Osteoblast (primary cell): ENCODE measurements around the gene WTIP. TPM values are rescaled to one million over a fixed set of nuclear protein-coding genes. Genes with fewer than 3 reads are reported as not detected.

Experiments used
- DNase-seq: peaks from one replicate; pipeline ENCODE4 v3.0.0; 2011; ENCODE audit warnings: low spot score, mixed read lengths; ENCODE audit not compliant: insufficient read length; ENCODE audit errors: missing footprints
- H2AFZ ChIP-seq: 2 replicates; pipeline ENCODE4 v1.6.0; 2011; ENCODE audit warnings: mild to moderate bottlenecking, low read length
- H3K27ac ChIP-seq: 2 replicates; pipeline ENCODE4 v1.5.1; 2011; ENCODE audit warnings: mild to moderate bottlenecking, low read depth, low read length, moderate library complexity
- H3K27me3 ChIP-seq: 2 replicates; pipeline ENCODE4 v1.6.0; 2012; ENCODE audit warnings: mild to moderate bottlenecking, control low read depth, inconsistent platforms, low read length, moderate library complexity; ENCODE audit not compliant: insufficient read depth
- H3K36me3 ChIP-seq: 2 replicates; pipeline ENCODE4 v1.5.1; 2011; ENCODE audit warnings: mild to moderate bottlenecking, low read length, control low read depth, moderate library complexity; ENCODE audit not compliant: insufficient read depth
- H3K4me1 ChIP-seq: 2 replicates; pipeline ENCODE4 v1.5.1; 2011; ENCODE audit warnings: mild to moderate bottlenecking, low read length, control low read depth, moderate library complexity; ENCODE audit not compliant: insufficient read depth
- H3K4me2 ChIP-seq: 2 replicates; pipeline ENCODE4 v1.6.0; 2011; ENCODE audit warnings: mild to moderate bottlenecking, low read length; ENCODE audit not compliant: insufficient read depth
- H3K4me3 ChIP-seq: fragments of 200-600 bp; sonication (generic); 3 replicates; pipeline ENCODE4 v1.5.1; 2012; ENCODE audit warnings: mild to moderate bottlenecking, low read length, inconsistent platforms; ENCODE audit not compliant: insufficient read depth
- H3K79me2 ChIP-seq: 2 replicates; pipeline ENCODE4 v1.6.0; 2012; ENCODE audit warnings: mild to moderate bottlenecking, low read length, control low read depth, inconsistent platforms; ENCODE audit not compliant: insufficient read depth
- H3K9me3 ChIP-seq: 2 replicates; pipeline ENCODE4 v1.5.1; 2011; ENCODE audit warnings: low read depth, low read length, control low read depth
- H4K20me1 ChIP-seq: 2 replicates; pipeline ENCODE4 v1.6.0; 2012; ENCODE audit warnings: mild to moderate bottlenecking, low read length, control low read depth; ENCODE audit not compliant: insufficient read depth
- total RNA-seq: library from RNA; depleted of rRNA; stranded (reverse); fragments of >200 nt; gene quantifications from 2 replicates; pipeline ENCODE4 v1.2.3, GENCODE V29; 2012
- TF ChIP-seq, protein P1 (sequence below): IDR thresholded peaks from 2 replicates; pipeline ENCODE4 v1.5.1; 2011; ENCODE audit warnings: mild to moderate bottlenecking, low read depth, low read length, moderate library complexity; ENCODE audit errors: extremely low read depth

The WTIP gene
- total RNA-seq, 1 donor, result 38.7 TPM

DNA sequence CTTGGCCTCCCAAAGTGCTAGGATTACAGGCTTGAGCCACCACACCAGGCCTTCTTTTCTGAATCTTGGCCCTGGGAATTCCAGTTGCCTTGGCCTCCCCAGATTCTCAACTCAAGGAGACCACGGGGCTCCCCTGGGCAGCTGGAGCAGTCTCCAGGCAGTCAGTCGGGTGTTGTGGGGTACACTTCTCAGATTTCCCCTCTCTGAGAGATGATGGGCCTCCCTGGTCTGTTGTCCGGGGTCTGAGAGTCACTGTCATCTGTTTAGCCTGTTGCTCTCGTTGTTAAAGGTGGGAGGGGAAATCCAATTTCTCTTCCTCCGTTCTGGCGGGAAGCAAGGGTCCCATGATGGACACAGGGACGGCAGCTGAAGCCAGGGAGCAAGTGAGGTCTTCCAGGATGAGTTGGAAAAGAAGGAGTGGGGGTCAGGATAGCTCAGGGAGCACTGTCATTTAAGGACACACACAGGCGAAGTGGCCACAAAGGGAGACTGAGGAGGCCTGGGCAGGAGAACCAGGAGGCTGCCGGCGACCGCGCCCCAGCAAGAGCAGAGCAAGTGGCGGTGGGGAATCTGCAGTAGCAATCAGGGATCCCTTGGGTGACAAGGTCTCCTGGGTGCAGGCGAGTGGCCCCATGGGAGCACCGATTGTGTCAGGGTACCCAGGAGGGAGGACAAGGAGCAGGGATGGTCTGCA, 15.7 kb downstream of the WTIP start:
- TF ChIP-seq, protein P1, sequence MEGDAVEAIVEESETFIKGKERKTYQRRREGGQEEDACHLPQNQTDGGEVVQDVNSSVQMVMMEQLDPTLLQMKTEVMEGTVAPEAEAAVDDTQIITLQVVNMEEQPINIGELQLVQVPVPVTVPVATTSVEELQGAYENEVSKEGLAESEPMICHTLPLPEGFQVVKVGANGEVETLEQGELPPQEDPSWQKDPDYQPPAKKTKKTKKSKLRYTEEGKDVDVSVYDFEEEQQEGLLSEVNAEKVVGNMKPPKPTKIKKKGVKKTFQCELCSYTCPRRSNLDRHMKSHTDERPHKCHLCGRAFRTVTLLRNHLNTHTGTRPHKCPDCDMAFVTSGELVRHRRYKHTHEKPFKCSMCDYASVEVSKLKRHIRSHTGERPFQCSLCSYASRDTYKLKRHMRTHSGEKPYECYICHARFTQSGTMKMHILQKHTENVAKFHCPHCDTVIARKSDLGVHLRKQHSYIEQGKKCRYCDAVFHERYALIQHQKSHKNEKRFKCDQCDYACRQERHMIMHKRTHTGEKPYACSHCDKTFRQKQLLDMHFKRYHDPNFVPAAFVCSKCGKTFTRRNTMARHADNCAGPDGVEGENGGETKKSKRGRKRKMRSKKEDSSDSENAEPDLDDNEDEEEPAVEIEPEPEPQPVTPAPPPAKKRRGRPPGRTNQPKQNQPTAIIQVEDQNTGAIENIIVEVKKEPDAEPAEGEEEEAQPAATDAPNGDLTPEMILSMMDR, result no peak
- DNase-seq, result peak; percentile 54

DNA sequence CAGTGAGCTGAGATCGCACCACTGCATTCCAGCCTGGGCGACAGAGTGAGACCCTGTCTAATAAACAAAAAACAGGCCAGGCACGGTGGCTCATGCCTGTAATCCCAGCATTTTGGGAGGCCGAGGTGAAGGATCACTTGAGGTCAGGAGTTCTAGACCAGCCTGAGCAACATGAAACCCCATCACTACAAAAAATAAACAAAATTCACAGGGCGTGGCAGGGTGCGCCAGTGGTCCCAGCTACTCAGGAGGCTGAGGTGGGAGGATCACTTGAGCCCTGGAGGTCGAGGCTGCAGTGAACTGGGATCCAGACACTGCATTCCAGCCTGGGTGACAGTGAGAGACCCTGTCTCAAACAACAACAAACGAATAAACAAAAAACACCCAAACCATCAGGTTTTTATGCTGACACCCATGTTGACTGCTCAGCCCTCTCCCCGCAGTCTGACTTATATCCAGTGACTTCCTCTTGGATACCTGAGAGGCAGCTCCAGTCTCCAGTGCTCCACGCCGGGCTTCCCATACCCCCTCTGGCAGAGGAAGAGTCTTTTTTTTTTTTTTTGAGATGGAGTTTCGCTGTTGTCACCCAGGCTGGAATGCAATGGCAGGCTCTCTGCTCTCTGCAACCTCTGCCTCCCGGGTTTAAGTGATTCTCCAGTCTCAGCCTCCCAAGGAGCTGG, 17.7 kb downstream of the WTIP start:
- Histone ChIP-seq H3K4me3 (no peak overlapping the region), H3K4me2 (no peak overlapping the region), H3K79me2 (no peaks in the 10 kb centered on the region), H3K36me3 (peaks cover 19% of the 10 kb centered on the region), H3K27me3 (no peaks in the 10 kb centered on the region), H3K4me1 (no peaks in the 10 kb centered on the region), H4K20me1 (peaks cover 8% of the 10 kb centered on the region), H3K27ac (no peak overlapping the region), H2AFZ (no peak overlapping the region), H3K9me3 (no peaks in the 10 kb centered on the region)
- TF ChIP-seq, protein P1, result no peak
- DNase-seq, result peak; percentile 63

More for the DNA sequence above, 15.7 kb downstream of the WTIP start:
- Histone ChIP-seq H4K20me1 (peaks cover 9% of the 10 kb centered on the region), H3K4me3 (no peak overlapping the region), H3K27me3 (no peaks in the 10 kb centered on the region), H3K36me3 (peaks cover 33% of the 10 kb centered on the region), H3K9me3 (no peaks in the 10 kb centered on the region), H3K4me2 (no peak overlapping the region), H3K79me2 (no peaks in the 10 kb centered on the region), H3K4me1 (no peaks in the 10 kb centered on the region), H3K27ac (no peak overlapping the region), H2AFZ (no peak overlapping the region)

DNA sequence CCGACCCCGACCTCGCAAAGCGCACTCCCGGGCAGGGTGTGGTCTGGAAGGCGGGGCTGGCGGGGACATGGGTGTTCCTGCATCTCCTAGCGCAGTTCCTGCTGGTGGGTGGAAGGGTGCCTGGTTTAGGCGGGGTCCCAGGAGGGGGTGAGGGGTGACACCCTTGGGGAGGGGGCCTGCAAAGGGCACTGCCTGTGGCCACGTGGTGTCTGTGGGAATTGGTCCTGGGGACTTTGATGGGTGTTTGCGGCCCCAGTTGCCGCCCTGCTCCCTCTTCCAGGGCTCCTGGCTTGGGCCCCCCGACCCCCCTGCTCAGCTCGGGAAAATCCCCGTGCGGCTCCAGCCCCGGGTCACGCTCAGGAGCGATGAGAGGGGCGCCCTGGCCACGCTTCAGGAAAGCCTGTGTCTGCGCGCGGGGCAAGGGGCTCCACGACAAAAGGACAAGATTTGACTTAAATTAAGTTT, 19.1 kb downstream of the WTIP start:
- H3K27ac ChIP-seq, result no peak overlapping the region
- H4K20me1 ChIP-seq, result peaks cover 12% of the 10 kb centered on the region
- H3K4me3 ChIP-seq, result no peak overlapping the region
- no peak overlapping the region for H3K4me2 ChIP-seq
- peaks cover 7% of the 10 kb centered on the region for H3K36me3 ChIP-seq
- no peak overlapping the region for H2AFZ ChIP-seq
- DNase-seq, result peak; percentile 65
- H3K9me3 ChIP-seq, result no peaks in the 10 kb centered on the region
- TF ChIP-seq, protein P1, result no peak
- H3K27me3 ChIP-seq, result no peaks in the 10 kb centered on the region
- H3K79me2 ChIP-seq, result no peaks in the 10 kb centered on the region
- H3K4me1 ChIP-seq, result no peaks in the 10 kb centered on the region
